HCT116 (cell line): ENCODE measurements around the gene SLC10A7. TPM values are rescaled to one million over a fixed set of nuclear protein-coding genes. Genes with fewer than 3 reads are reported as not detected.

Experiments used
- ATAC-seq: fragments of 200-7000 bp; cut with Tn5 transposase; 2 replicates; pipeline ENCODE4 v1.9.1; 2020; ENCODE audit warnings: mild to moderate bottlenecking, moderate library complexity
- BruUV-seq: library from RNA; stranded (reverse); fragments of 400-500 nt; replicated peaks from 2 replicates; lab custom pipeline; 2021; lab: Mats Ljungman, UMichigan
- CTCF ChIA-PET: fragments of 300-600 bp; sonication (Branson Sonifier 250); formaldehyde crosslinking; loops from one replicate; lab custom pipeline; 2021; ENCODE audit warnings: antibody characterized with exemption; lab: Charles Lee
- POLR2A ChIA-PET: fragments of 300-600, 350-600 bp; sonication (Branson Sonifier 250); formaldehyde crosslinking; loops from one replicate; lab custom pipeline; 2021; ENCODE audit warnings: antibody characterized with exemption; lab: Charles Lee
- RAD21 ChIA-PET, 2 experiments: fragments of 300-600 bp; sonication (Branson Sonifier 250); formaldehyde crosslinking; loops; one replicate each; lab custom pipeline; 2023; ENCODE audit warnings: low total read pairs in 2 of 2; ENCODE audit not compliant: uncharacterized antibody in 2 of 2, unreplicated experiment in 2 of 2, low non-redundant PET in 1 of 2; lab: Charles Lee
- DNase-seq: peaks from one replicate; pipeline ENCODE4 v3.0.0-alpha.2; 2010; ENCODE audit warnings: low read depth, low spot score
- H2AFZ ChIP-seq: fragments of 200-600 bp; shearing (Covaris generic), sonication (generic); 2 replicates; pipeline ENCODE4 v1.6.1; 2017; ENCODE audit warnings: low read depth, mixed run types, mixed read lengths, antibody characterized with exemption, low read length; ENCODE audit not compliant: poor library complexity, severe bottlenecking
- H3K27ac ChIP-seq: 2 replicates; pipeline ENCODE4 v1.5.1; 2012; ENCODE audit warnings: low read depth, low read length
- H3K27me3 ChIP-seq: fragments of 200-600 bp; sonication (generic); 2 replicates; pipeline ENCODE4 v1.6.1; 2016; ENCODE audit warnings: mixed run types, low read length, mixed read lengths; ENCODE audit not compliant: insufficient read depth
- H3K36me3 ChIP-seq, 2 experiments: fragments of 200-500 bp in 1 of 2; fragments of 200-600 bp in 1 of 2; sonication (Bioruptor generic) in 1 of 2; sonication (generic) in 1 of 2; 2 replicates each; pipeline versions ENCODE4 v1.5.1 to v1.6.1; 2014 to 2016; ENCODE audit warnings: low read length in 2 of 2, inconsistent platforms in 1 of 2, mixed read lengths in 1 of 2, mixed run types in 1 of 2; ENCODE audit not compliant: insufficient read depth in 2 of 2, control insufficient read depth in 1 of 2
- H3K4me1 ChIP-seq, 2 experiments: fragments of 200-600 bp in 1 of 2; sonication (generic) in 1 of 2; 2 replicates each; pipeline versions ENCODE4 v1.5.1 to v1.6.1; 2012 to 2017; ENCODE audit warnings: low read length in 2 of 2, inconsistent platforms in 1 of 2, mild to moderate bottlenecking in 1 of 2, mixed read lengths in 1 of 2, mixed run types in 1 of 2, moderate library complexity in 1 of 2; ENCODE audit not compliant: insufficient read depth in 2 of 2, control insufficient read depth in 1 of 2
- H3K4me2 ChIP-seq: fragments of 200-600 bp; sonication (generic); 2 replicates; pipeline ENCODE4 v1.6.1; 2017; ENCODE audit warnings: mixed run types, low read length, mixed read lengths
- H3K4me3 ChIP-seq, 2 experiments: fragments of 200-600 bp in 1 of 2; sonication (generic) in 1 of 2; replicated peaks in 1 of 2; 2 replicates each; pipeline ENCODE4 v1.5.1; 2011 to 2016; ENCODE audit warnings: low read length in 2 of 2, control low read depth in 1 of 2, low read depth in 1 of 2, mild to moderate bottlenecking in 1 of 2, mixed read lengths in 1 of 2, mixed run types in 1 of 2
- H3K79me2 ChIP-seq: fragments of 200-600 bp; sonication (generic); 2 replicates; pipeline ENCODE4 v1.6.1; 2017; ENCODE audit warnings: mild to moderate bottlenecking, mixed run types, low read length, moderate library complexity, mixed read lengths; ENCODE audit not compliant: insufficient read depth
- H3K9ac ChIP-seq: fragments of 200-600 bp; sonication (generic); 2 replicates; pipeline ENCODE4 v1.6.1; 2016; ENCODE audit warnings: low read length, mixed read lengths
- H3K9me2 ChIP-seq: fragments of 200-600 bp; sonication (generic), shearing (Covaris generic); 2 replicates; pipeline ENCODE4 v1.6.1; 2017; ENCODE audit warnings: mixed run types, mild to moderate bottlenecking, moderate library complexity; ENCODE audit not compliant: insufficient read depth
- H3K9me3 ChIP-seq, 2 experiments: fragments of 200-500 bp in 1 of 2; fragments of 200-600 bp in 1 of 2; sonication (Bioruptor generic) in 1 of 2; sonication (generic) in 1 of 2; 2 replicates each; pipeline ENCODE4 v1.6.1; 2014 to 2017; ENCODE audit warnings: low read length in 2 of 2, mixed read lengths in 2 of 2, inconsistent platforms in 1 of 2, low read depth in 1 of 2, mild to moderate bottlenecking in 1 of 2, mixed run types in 1 of 2, moderate library complexity in 1 of 2; ENCODE audit not compliant: control insufficient read depth in 1 of 2, insufficient read depth in 1 of 2
- H4K20me1 ChIP-seq: fragments of 200-600 bp; sonication (generic), shearing (Covaris generic); 2 replicates; pipeline ENCODE4 v1.6.1; 2017; ENCODE audit warnings: mixed run types, mild to moderate bottlenecking, moderate library complexity; ENCODE audit not compliant: insufficient read depth
- CEBPB ChIP-seq: IDR thresholded peaks from 2 replicates; pipeline ENCODE4 v1.6.1; 2012; ENCODE audit warnings: low read depth
- EZH2 ChIP-seq: fragments of 200-600 bp; sonication (generic); IDR thresholded peaks from 2 replicates; pipeline ENCODE4 v1.6.1; 2017; ENCODE audit warnings: antibody characterized with exemption, mixed run types
- EZH2phosphoT487 ChIP-seq: fragments of 200-600 bp; IDR thresholded peaks from 2 replicates; pipeline ENCODE4 v1.6.1; 2018; ENCODE audit warnings: antibody characterized with exemption, borderline replicate concordance
- FOSL1 ChIP-seq: IDR thresholded peaks from 2 replicates; pipeline ENCODE4 v1.6.1; 2012; ENCODE audit warnings: low read depth
- JUND ChIP-seq: IDR thresholded peaks from 2 replicates; pipeline ENCODE4 v1.6.1; 2012
- MAX ChIP-seq: IDR thresholded peaks from 2 replicates; pipeline ENCODE4 v1.6.1; 2012
- POLR2A ChIP-seq: IDR thresholded peaks from 2 replicates; pipeline ENCODE4 v1.7.0; 2011; ENCODE audit warnings: borderline replicate concordance; ENCODE audit not compliant: insufficient read depth, insufficient read length; ENCODE audit errors: extremely low read depth
- POLR2AphosphoS5 ChIP-seq: IDR thresholded peaks from 2 replicates; pipeline ENCODE4 v1.6.1; 2011; ENCODE audit warnings: mild to moderate bottlenecking, low read depth, low read length, moderate library complexity
- SIN3A ChIP-seq: IDR thresholded peaks from 2 replicates; pipeline ENCODE4 v1.6.1; 2012; ENCODE audit warnings: low read depth
- SP1 ChIP-seq: IDR thresholded peaks from 2 replicates; pipeline ENCODE4 v1.6.1; 2012; ENCODE audit warnings: low read depth
- SRF ChIP-seq: IDR thresholded peaks from 2 replicates; pipeline ENCODE4 v1.6.1; 2012; ENCODE audit warnings: low read depth
- TCF7L2 ChIP-seq: IDR thresholded peaks from 2 replicates; pipeline ENCODE4 v1.7.0; 2011; ENCODE audit warnings: borderline replicate concordance, inconsistent platforms; ENCODE audit not compliant: insufficient read depth, insufficient read length; ENCODE audit errors: extremely low read depth
- YY1 ChIP-seq: IDR thresholded peaks from 2 replicates; pipeline ENCODE4 v1.6.1; 2011; ENCODE audit warnings: low read length, low read depth, moderate library complexity, mild to moderate bottlenecking; ENCODE audit not compliant: insufficient replicate concordance; ENCODE audit errors: extremely low read depth
- ZFX ChIP-seq: fragments of 450-650 bp; IDR thresholded peaks from 2 replicates; pipeline ENCODE4 v1.6.1; 2017
- ZNF274 ChIP-seq: fragments of 200-500 bp; sonication (Bioruptor generic); IDR thresholded peaks from 2 replicates; pipeline ENCODE4 v1.6.1; 2014; ENCODE audit warnings: mild to moderate bottlenecking, low read depth, low read length, inconsistent platforms
- intact Hi-C: fragments of 100-400 bp; cut with micrococcal nuclease; formaldehyde crosslinking; loops from 2 replicates; pipeline ENCODE4 v1.10.0; 2022
- total RNA-seq: library from RNA; stranded (reverse); gene quantifications from one replicate; pipeline ENCODE4 v1.2.1, GENCODE V29; 2021; ENCODE audit not compliant: unreplicated experiment
- TF ChIP-seq, protein P1 (sequence below): IDR thresholded peaks from 2 replicates; pipeline ENCODE4 v1.6.1; 2012
- TF ChIP-seq, protein P2 (sequence below): IDR thresholded peaks from 2 replicates; pipeline ENCODE4 v1.6.1; 2011; ENCODE audit warnings: mild to moderate bottlenecking, low read length, moderate library complexity; ENCODE audit not compliant: insufficient replicate concordance; ENCODE audit errors: extremely low read depth
- TF ChIP-seq, protein P3 (sequence below): IDR thresholded peaks from 2 replicates; pipeline ENCODE4 v1.6.1; 2012; ENCODE audit warnings: low read depth

SLC10A7 gene
- total RNA-seq, 1 experiment from 2014 or later: 5.5 TPM

DNA sequence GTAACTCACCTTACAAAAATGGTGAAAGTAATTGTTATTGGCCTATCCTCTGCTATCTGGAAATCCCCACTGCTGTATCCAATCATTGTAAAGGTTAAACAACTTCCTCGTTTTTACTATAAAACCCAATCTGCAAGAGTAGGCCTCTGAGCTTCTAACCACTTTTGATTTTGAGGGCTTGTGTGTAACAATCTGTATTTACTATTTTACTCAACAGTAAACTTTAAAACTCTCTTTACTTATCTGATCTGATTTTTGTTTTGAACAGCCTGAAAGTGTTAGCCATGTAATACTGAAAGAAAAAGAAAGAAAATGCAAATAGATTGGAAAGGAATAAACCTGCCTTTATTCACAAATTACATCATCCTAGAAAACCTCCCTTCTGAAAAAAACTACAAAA is 63.1 kb downstream of the SLC10A7 start:
- DNase-seq (no peak), ATAC-seq (no peak)
- Histone ChIP-seq H3K9me2 (no peaks in the 10 kb centered on the region), H3K4me1 (no peaks in the 10 kb centered on the region), H3K9me3 (no peaks in the 10 kb centered on the region), H3K79me2 (no peaks in the 10 kb centered on the region), H3K36me3 (no peaks in the 10 kb centered on the region), H3K27me3 (no peaks in the 10 kb centered on the region), H2AFZ (no peak overlapping the region), H3K4me2 (no peak overlapping the region), H4K20me1 (no peaks in the 10 kb centered on the region), H3K27ac (no peak overlapping the region), H3K9ac (no peak overlapping the region), H3K4me3 (no peak overlapping the region)
- intact Hi-C loops: no loop called here
- TF ChIP-seq POLR2A: no peak
- TF ChIP-seq POLR2AphosphoS5: no peak
- TF ChIP-seq ZFX: no peak
- TF ChIP-seq EZH2phosphoT487: no peak
- TF ChIP-seq SIN3A: no peak
- TF ChIP-seq CEBPB: no peak
- no peak for TF ChIP-seq TCF7L2
- TF ChIP-seq, protein P1, sequence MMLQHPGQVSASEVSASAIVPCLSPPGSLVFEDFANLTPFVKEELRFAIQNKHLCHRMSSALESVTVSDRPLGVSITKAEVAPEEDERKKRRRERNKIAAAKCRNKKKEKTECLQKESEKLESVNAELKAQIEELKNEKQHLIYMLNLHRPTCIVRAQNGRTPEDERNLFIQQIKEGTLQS: no peak
- no peak for TF ChIP-seq YY1
- no peak for TF ChIP-seq FOSL1
- TF ChIP-seq SRF: no peak
- TF ChIP-seq ZNF274: no peak
- RAD21 ChIA-PET: no interaction called here
- CTCF ChIA-PET: no interaction called here
- POLR2A ChIA-PET: no interaction called here
- no TSS peak for BruUV-seq

DNA sequence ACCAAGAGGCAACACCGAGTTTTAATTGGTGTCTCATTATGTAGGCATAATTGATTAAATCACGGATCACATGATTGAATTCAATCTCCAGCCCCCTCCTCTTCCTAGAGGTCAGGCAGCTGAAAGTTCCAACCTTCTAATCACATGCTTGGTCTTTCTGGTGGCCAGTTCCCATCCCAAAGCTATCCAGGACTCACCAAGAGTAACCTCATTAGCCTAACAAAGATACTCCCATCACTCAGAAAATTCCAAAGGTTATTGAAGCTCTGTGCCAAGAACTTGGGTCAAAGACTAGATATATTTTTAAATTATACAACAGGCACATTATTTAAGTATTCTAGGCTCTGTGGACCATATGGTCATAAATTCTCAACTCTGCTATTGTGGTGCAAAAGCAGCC is 65.1 kb downstream of the SLC10A7 start:
- Histone ChIP-seq H3K4me1 (no peaks in the 10 kb centered on the region), H3K9ac (no peak overlapping the region), H3K36me3 (no peaks in the 10 kb centered on the region), H3K27me3 (no peaks in the 10 kb centered on the region), H4K20me1 (no peaks in the 10 kb centered on the region), H3K4me3 (no peak overlapping the region), H3K9me3 (no peaks in the 10 kb centered on the region), H3K27ac (no peak overlapping the region), H3K4me2 (no peak overlapping the region), H3K79me2 (no peaks in the 10 kb centered on the region), H3K9me2 (no peaks in the 10 kb centered on the region), H2AFZ (no peak overlapping the region)
- DNase-seq (no peak), ATAC-seq (no peak)
- POLR2A ChIA-PET: no interaction called here
- RAD21 ChIA-PET: no interaction called here
- CTCF ChIA-PET: no interaction called here
- BruUV-seq: no TSS peak
- intact Hi-C loops: no loop called here
- TF ChIP-seq SRF (no peak), EZH2 (no peak), SP1 (no peak), FOSL1 (no peak), JUND (no peak), MAX (no peak)
- TF ChIP-seq, protein P2, sequence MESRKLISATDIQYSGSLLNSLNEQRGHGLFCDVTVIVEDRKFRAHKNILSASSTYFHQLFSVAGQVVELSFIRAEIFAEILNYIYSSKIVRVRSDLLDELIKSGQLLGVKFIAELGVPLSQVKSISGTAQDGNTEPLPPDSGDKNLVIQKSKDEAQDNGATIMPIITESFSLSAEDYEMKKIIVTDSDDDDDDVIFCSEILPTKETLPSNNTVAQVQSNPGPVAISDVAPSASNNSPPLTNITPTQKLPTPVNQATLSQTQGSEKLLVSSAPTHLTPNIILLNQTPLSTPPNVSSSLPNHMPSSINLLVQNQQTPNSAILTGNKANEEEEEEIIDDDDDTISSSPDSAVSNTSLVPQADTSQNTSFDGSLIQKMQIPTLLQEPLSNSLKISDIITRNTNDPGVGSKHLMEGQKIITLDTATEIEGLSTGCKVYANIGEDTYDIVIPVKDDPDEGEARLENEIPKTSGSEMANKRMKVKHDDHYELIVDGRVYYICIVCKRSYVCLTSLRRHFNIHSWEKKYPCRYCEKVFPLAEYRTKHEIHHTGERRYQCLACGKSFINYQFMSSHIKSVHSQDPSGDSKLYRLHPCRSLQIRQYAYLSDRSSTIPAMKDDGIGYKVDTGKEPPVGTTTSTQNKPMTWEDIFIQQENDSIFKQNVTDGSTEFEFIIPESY: no peak
- TF ChIP-seq, protein P3, sequence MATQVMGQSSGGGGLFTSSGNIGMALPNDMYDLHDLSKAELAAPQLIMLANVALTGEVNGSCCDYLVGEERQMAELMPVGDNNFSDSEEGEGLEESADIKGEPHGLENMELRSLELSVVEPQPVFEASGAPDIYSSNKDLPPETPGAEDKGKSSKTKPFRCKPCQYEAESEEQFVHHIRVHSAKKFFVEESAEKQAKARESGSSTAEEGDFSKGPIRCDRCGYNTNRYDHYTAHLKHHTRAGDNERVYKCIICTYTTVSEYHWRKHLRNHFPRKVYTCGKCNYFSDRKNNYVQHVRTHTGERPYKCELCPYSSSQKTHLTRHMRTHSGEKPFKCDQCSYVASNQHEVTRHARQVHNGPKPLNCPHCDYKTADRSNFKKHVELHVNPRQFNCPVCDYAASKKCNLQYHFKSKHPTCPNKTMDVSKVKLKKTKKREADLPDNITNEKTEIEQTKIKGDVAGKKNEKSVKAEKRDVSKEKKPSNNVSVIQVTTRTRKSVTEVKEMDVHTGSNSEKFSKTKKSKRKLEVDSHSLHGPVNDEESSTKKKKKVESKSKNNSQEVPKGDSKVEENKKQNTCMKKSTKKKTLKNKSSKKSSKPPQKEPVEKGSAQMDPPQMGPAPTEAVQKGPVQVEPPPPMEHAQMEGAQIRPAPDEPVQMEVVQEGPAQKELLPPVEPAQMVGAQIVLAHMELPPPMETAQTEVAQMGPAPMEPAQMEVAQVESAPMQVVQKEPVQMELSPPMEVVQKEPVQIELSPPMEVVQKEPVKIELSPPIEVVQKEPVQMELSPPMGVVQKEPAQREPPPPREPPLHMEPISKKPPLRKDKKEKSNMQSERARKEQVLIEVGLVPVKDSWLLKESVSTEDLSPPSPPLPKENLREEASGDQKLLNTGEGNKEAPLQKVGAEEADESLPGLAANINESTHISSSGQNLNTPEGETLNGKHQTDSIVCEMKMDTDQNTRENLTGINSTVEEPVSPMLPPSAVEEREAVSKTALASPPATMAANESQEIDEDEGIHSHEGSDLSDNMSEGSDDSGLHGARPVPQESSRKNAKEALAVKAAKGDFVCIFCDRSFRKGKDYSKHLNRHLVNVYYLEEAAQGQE: no peak
